ENCODE measurements around the gene MLN. TPM values are rescaled to one million over a fixed set of nuclear protein-coding genes. Genes with fewer than 3 reads are reported as not detected.

The MLN gene
- total and polyA plus RNA-seq, 2 donors (not counting 3 experiments of a cell fraction or from before 2014, with no cell fraction given) = not detected

GRCh38 chr6:33836806-33837469, 33.1 kb upstream of the MLN start:
- CTCF ChIA-PET = no interaction called here
- DNase-seq (ENCODE audit: low read depth, low spot score) (no peak), FAIRE-seq (no peak)
- TF ChIP-seq MAX (IDR thresholded peaks at IDR 0.05; ENCODE audit: insufficient read depth, insufficient read length) (no peak), CTCF (IDR thresholded peaks at IDR 0.05; ENCODE audit: extremely low read depth in 1 of 2, insufficient read depth in 1 of 2, low read depth in 1 of 2, low read length in 2 of 2) (no peak), POLR2A (IDR thresholded peaks at IDR 0.05; ENCODE audit: low read depth, low read length) (no peak), JUN (IDR thresholded peaks at IDR 0.05; ENCODE audit: borderline replicate concordance, insufficient read depth, insufficient read length, low read depth) (no peak), GATA2 (IDR thresholded peaks at IDR 0.05; ENCODE audit: insufficient read depth, insufficient read length, low read depth, low read length) (no peak), MYC (IDR thresholded peaks at IDR 0.05; ENCODE audit: low read depth, low read length) (no peak), EZH2 (IDR thresholded peaks at IDR 0.05; ENCODE audit: borderline replicate concordance, low read depth, low read length, severe bottlenecking) (no peak), FOS (IDR thresholded peaks at IDR 0.05; ENCODE audit: borderline replicate concordance, insufficient read depth, low read length) (no peak), POLR2AphosphoS5 (IDR thresholded peaks at IDR 0.05; ENCODE audit: insufficient read depth, low read depth, low read length) (no peak)
- Histone ChIP-seq H3K9me3 (replicated peaks; ENCODE audit: control insufficient read depth, insufficient read depth, low read length) (no peaks in the 10 kb centered on the region), H3K9me1 (replicated peaks; ENCODE audit: control insufficient read depth, extremely low read depth, insufficient read depth, low read length) (no peaks in the 10 kb centered on the region), H3K4me2 (ENCODE audit: insufficient read depth, low read length) (no peak overlapping the region), H3K36me3 (ENCODE audit: control insufficient read depth in 2 of 2, extremely low read depth in 1 of 2, insufficient read depth in 2 of 2, low read length in 2 of 2) (no peaks in the 10 kb centered on the region), H3K27ac (ENCODE audit: insufficient read depth, low read depth, low read length) (no peak overlapping the region), H4K20me1 (replicated peaks; ENCODE audit: control insufficient read depth, extremely low read depth, insufficient read depth, low read length) (no peaks in the 10 kb centered on the region), H3K79me2 (ENCODE audit: control insufficient read depth, insufficient read depth, low read length) (no peaks in the 10 kb centered on the region), H3K9ac (replicated peaks; ENCODE audit: extremely low read depth, insufficient read depth, low read length) (no peak overlapping the region), H3K4me1 (ENCODE audit: control insufficient read depth, extremely low read depth, insufficient read depth, low read length) (peaks cover 18% of the 10 kb centered on the region), H2AFZ (ENCODE audit: low read depth, low read length) (no peak overlapping the region), H3K27me3 (ENCODE audit: control insufficient read depth in 2 of 2, insufficient read depth in 2 of 2, low read length in 2 of 2) (no peaks in the 10 kb centered on the region), H3K4me3 (replicated peaks in 1 of 3; ENCODE audit: insufficient read depth in 1 of 3, low read depth in 1 of 3, low read length in 3 of 3) (no peak overlapping the region)
- intact Hi-C loops (cut with micrococcal nuclease) (no loop called here), dilution Hi-C loops (cut with MboI; ENCODE audit: extremely low pct_ligation_motif_present, low sequenced_read_pairs) (no loop called here)
- BruUV-seq (replicated peaks) = no TSS peak
- POLR2A ChIA-PET = no interaction called here
